OCI-LY3 (cell line): ENCODE results near the gene MGAT4C.

Experiments
- H2AFZ ChIP-seq: fragments of 200-600, 300-600 bp; shearing (Covaris generic); 2 replicates; pipeline ENCODE4 v1.6.0; 2014; ENCODE audit warnings: antibody characterized with exemption, low read depth, low read length
- H3K27ac ChIP-seq: fragments of 200-600, 300-600 bp; sonication (generic); 2 replicates; pipeline ENCODE4 v1.5.1; 2014; ENCODE audit warnings: mild to moderate bottlenecking, low read length, moderate library complexity, mixed read lengths
- H3K27me3 ChIP-seq: fragments of 200-600, 300-600 bp; sonication (generic); 2 replicates; pipeline ENCODE4 v1.6.1; 2014; ENCODE audit warnings: low read depth, low read length, mixed read lengths
- H3K36me3 ChIP-seq: fragments of 200-600, 300-600 bp; sonication (generic); replicated peaks from 2 replicates; pipeline ENCODE3; 2014; ENCODE audit warnings: low read depth, low read length, mixed read lengths
- H3K4me1 ChIP-seq: fragments of 300-600, 200-600 bp; sonication (generic); 2 replicates; pipeline ENCODE4 v1.6.1; 2014; ENCODE audit warnings: low read length, mixed read lengths
- H3K4me2 ChIP-seq: fragments of 200-600, 300-600 bp; sonication (generic); 2 replicates; pipeline ENCODE4 v1.6.1; 2014; ENCODE audit warnings: low read length, mixed read lengths
- H3K4me3 ChIP-seq: fragments of 300-600, 200-600 bp; sonication (generic); 2 replicates; pipeline ENCODE4 v1.5.1; 2014; ENCODE audit warnings: antibody characterized with exemption, mild to moderate bottlenecking, low read length, moderate library complexity
- H3K79me2 ChIP-seq: fragments of 300-600, 200-600 bp; shearing (Covaris generic); 2 replicates; pipeline ENCODE4 v1.6.1; 2014; ENCODE audit warnings: mild to moderate bottlenecking, low read length, mixed read lengths
- H3K9ac ChIP-seq: fragments of 300-600, 200-600 bp; shearing (Covaris generic); 2 replicates; pipeline ENCODE4 v1.6.0; 2014; ENCODE audit warnings: mild to moderate bottlenecking, low read length, moderate library complexity
- H3K9me3 ChIP-seq: fragments of 200-600, 300-600 bp; shearing (Covaris generic); 2 replicates; pipeline ENCODE4 v1.6.1; 2014; ENCODE audit warnings: low read length, mixed read lengths; ENCODE audit not compliant: insufficient read depth
- H4K20me1 ChIP-seq: fragments of 200-600, 300-600 bp; sonication (generic); 2 replicates; pipeline ENCODE4 v1.6.1; 2016; ENCODE audit warnings: low read length, mixed read lengths; ENCODE audit not compliant: insufficient read depth
- CTCF ChIP-seq: fragments of 200-600, 300-600 bp; sonication (generic); IDR thresholded peaks from 2 replicates; pipeline ENCODE4 v1.5.1; 2014; ENCODE audit warnings: antibody characterized with exemption, low read length, low read depth
- EZH2phosphoT487 ChIP-seq: fragments of 200-600 bp; shearing (Covaris generic); IDR thresholded peaks from 2 replicates; pipeline ENCODE4 v1.6.1; 2018; ENCODE audit warnings: antibody characterized with exemption, mixed run types, low read depth

MGAT4C gene

GRCh38 chr12:85923767-85924331, 332.3 kb downstream of the MGAT4C start:
- no peak overlapping the region for H2AFZ ChIP-seq
- H4K20me1 ChIP-seq: no peaks in the 10 kb centered on the region
- no peak overlapping the region for H3K4me2 ChIP-seq
- no peak overlapping the region for H3K27ac ChIP-seq
- no peaks in the 10 kb centered on the region for H3K36me3 ChIP-seq
- H3K4me3 ChIP-seq: no peak overlapping the region
- TF ChIP-seq EZH2phosphoT487 (no peak), CTCF (peak; percentile 78)
- H3K9ac ChIP-seq: no peak overlapping the region
- H3K27me3 ChIP-seq: no peaks in the 10 kb centered on the region
- no peaks in the 10 kb centered on the region for H3K9me3 ChIP-seq
- peaks cover 24% of the 10 kb centered on the region for H3K4me1 ChIP-seq
- H3K79me2 ChIP-seq: no peaks in the 10 kb centered on the region

- Histone ChIP-seq H3K27me3 (no peaks in the 10 kb centered on the region), H3K4me1 (peaks cover 21% of the 10 kb centered on the region), H3K9me3 (no peaks in the 10 kb centered on the region), H4K20me1 (no peaks in the 10 kb centered on the region), H3K4me2 (peak overlapping the region; percentile 48), H3K79me2 (no peaks in the 10 kb centered on the region), H3K27ac (no peak overlapping the region), H3K9ac (no peak overlapping the region), H3K36me3 (no peaks in the 10 kb centered on the region), H2AFZ (no peak overlapping the region), H3K4me3 (peak overlapping the region; percentile 8; the same call in 1 of the 2 replicates)
- TF ChIP-seq EZH2phosphoT487 (no peak), CTCF (peak; percentile 68)
These were observed 335.8 kb downstream of the MGAT4C start for GRCh38 chr12:85920324-85920947.
